ENCODE measurements around the gene CFAP45. TPM values are rescaled to one million over a fixed set of nuclear protein-coding genes. Genes with fewer than 3 reads are reported as not detected.

The CFAP45 gene
- total RNA-seq, 2 donors from 2014 or later = 0.95 to 2.1 TPM

DNA sequence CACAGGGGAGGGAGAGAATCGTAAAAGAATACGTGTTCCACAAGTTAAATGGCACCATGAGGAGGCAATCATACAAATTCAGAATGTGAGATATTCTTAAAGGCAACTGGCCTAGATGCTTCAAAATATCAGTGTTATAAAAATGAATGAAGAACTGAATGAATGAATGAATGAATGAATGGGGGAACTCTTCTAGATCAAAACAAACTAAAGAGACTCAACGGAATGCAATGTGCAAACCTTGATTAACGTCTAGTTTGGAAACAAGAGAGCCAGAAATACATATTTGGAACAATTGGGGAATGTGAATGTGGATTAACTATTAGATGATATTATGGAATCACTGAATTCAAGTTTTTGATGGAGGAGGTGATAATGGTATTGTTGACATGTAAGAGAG lies 16.8 kb downstream of the CFAP45 start:
- H3K9me3 ChIP-seq = no peaks in the 10 kb centered on the region
- TF ChIP-seq, protein P1, sequence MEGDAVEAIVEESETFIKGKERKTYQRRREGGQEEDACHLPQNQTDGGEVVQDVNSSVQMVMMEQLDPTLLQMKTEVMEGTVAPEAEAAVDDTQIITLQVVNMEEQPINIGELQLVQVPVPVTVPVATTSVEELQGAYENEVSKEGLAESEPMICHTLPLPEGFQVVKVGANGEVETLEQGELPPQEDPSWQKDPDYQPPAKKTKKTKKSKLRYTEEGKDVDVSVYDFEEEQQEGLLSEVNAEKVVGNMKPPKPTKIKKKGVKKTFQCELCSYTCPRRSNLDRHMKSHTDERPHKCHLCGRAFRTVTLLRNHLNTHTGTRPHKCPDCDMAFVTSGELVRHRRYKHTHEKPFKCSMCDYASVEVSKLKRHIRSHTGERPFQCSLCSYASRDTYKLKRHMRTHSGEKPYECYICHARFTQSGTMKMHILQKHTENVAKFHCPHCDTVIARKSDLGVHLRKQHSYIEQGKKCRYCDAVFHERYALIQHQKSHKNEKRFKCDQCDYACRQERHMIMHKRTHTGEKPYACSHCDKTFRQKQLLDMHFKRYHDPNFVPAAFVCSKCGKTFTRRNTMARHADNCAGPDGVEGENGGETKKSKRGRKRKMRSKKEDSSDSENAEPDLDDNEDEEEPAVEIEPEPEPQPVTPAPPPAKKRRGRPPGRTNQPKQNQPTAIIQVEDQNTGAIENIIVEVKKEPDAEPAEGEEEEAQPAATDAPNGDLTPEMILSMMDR (IDR thresholded peaks at IDR 0.05) = no peak
- ATAC-seq (ENCODE audit: insufficient number of reproducible peaks, low FRiP score, low read depth) = no peak
- H3K27ac ChIP-seq = no peak overlapping the region
- H3K4me1 ChIP-seq (ENCODE audit: control insufficient read depth in 1 of 2, low read depth in 2 of 2) = no peaks in the 10 kb centered on the region
- no peaks in the 10 kb centered on the region for H3K27me3 ChIP-seq (replicated peaks; ENCODE audit: insufficient read depth)
- no peak overlapping the region for H3K4me3 ChIP-seq
- no peaks in the 10 kb centered on the region for H3K36me3 ChIP-seq
- DNase-seq (ENCODE audit: low spot score) = no peak

DNA sequence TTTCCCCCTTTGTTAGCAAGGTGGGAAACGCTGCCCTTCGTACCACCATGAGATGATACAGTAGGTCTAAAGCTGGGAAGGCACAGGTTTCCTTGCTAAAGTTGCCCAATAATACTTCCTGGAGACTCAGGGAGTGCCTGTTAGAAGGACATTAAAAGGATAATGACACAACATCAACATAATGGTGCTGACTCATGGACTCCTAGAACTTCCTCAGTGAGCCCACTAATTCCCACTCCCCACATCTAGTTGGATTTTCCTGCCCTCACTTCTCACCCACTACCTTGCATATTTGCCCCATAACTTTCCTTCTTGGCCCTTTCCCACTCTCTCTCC lies 17.5 kb downstream of the CFAP45 start:
- no peaks in the 10 kb centered on the region for H3K27me3 ChIP-seq (replicated peaks; ENCODE audit: insufficient read depth)
- ATAC-seq (ENCODE audit: insufficient number of reproducible peaks, low FRiP score, low read depth) (no peak), DNase-seq (ENCODE audit: low spot score) (no peak)
- TF ChIP-seq, protein P1 (IDR thresholded peaks at IDR 0.05) = no peak
- no peaks in the 10 kb centered on the region for H3K9me3 ChIP-seq
- no peak overlapping the region for H3K4me3 ChIP-seq
- no peak overlapping the region for H3K27ac ChIP-seq
- H3K36me3 ChIP-seq = no peaks in the 10 kb centered on the region
- H3K4me1 ChIP-seq (ENCODE audit: control insufficient read depth in 1 of 2, low read depth in 2 of 2) = no peaks in the 10 kb centered on the region

DNA sequence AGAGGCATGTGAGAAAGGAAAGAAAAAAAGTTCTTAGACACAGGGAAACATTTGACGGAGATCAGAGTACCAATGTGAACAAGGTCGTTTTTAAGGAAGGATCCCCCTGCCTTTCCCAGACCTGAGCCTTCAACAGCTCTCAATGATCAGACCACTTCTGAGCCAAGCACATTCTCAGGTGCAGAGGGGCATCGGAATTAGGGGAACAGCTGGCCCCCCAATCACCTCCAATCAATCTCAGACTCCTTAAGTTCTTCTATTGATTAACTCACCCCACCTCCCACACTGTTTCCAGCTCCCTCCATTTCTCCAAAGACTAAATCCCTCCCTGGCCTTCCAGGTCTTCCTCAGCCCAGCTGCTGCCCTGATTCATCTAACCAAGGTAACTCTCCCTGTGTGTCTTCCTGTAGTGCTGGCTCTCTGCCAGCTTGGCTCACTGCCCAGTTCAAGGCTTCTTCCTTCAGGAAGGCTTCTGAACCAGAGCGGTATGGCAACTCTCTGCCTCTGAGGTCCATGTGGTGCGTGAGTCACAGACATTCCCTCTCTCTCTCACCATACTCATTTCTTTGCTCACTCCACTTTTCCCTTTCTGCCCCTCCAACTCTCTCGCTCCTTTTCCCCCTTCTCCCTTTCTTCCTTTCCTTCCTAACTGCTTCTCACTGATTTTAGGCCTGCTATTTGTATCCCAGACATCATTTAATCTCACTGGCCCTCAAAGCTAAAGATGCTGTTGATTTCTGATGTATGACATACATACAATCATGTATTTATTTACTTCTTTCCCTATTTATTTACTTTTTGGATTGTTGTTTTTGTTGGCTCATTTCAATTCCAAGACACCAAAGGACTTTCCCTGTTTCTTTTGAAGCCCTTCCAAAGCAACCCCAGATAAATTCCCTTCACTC lies 18.1 kb downstream of the CFAP45 start:
- TF ChIP-seq, protein P1 (IDR thresholded peaks at IDR 0.05) = no peak
- H3K9me3 ChIP-seq = no peaks in the 10 kb centered on the region
- DNase-seq (ENCODE audit: low spot score) = no peak
- H3K27me3 ChIP-seq (replicated peaks; ENCODE audit: insufficient read depth) = no peaks in the 10 kb centered on the region
- no peak overlapping the region for H3K4me3 ChIP-seq
- no peak for ATAC-seq (ENCODE audit: insufficient number of reproducible peaks, low FRiP score, low read depth)
- H3K27ac ChIP-seq = no peak overlapping the region
- H3K36me3 ChIP-seq = no peaks in the 10 kb centered on the region
- no peaks in the 10 kb centered on the region for H3K4me1 ChIP-seq (ENCODE audit: control insufficient read depth in 1 of 2, low read depth in 2 of 2)

DNA sequence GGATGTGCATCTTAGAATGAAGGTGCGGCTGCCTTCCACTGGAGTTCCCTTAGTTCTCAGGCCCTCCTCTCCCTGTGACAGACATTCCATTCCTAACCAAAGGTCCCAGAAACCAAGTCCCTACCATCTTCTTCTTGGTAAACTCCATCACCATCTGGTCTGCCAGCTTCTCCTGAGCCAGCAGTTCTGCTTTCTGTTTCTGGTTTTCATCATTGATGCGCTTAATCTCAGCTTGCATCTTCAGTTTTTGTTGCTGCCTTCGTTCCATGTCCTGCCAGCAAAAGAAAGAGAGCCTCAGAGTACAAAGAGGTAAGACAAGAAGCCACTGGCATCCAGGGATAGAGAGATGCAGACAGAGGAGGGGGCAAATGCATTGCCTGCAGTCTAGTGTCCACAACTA lies 19.5 kb downstream of the CFAP45 start:
- Histone ChIP-seq H3K4me3 (no peak overlapping the region), H3K4me1 (ENCODE audit: control insufficient read depth in 1 of 2, low read depth in 2 of 2) (no peaks in the 10 kb centered on the region), H3K9me3 (no peaks in the 10 kb centered on the region), H3K27ac (no peak overlapping the region), H3K36me3 (no peaks in the 10 kb centered on the region), H3K27me3 (replicated peaks; ENCODE audit: insufficient read depth) (no peaks in the 10 kb centered on the region)
- DNase-seq (ENCODE audit: low spot score) = no peak
- TF ChIP-seq, protein P1 (IDR thresholded peaks at IDR 0.05) = no peak
- ATAC-seq (ENCODE audit: insufficient number of reproducible peaks, low FRiP score, low read depth) = no peak

DNA sequence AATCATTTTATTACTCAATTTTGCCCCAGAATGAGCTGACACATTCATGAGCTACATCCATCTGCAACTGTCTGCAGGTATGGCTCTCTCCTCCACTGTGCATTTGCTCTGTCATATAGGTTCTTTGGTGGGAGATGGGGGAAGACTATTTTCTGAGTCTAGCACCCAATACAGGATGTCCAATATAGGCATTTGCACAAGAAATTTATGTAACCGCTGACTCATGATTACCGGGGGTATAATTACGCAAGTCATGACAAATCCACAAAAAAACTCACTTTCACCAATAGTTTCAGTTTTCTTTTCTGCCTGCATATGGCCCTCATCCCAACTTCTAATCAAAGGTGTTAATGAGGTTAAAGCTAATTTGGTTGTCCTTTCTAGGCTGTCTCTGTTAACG lies 20.0 kb downstream of the CFAP45 start:
- Histone ChIP-seq H3K9me3 (no peaks in the 10 kb centered on the region), H3K4me1 (ENCODE audit: control insufficient read depth in 1 of 2, low read depth in 2 of 2) (no peaks in the 10 kb centered on the region), H3K27ac (no peak overlapping the region), H3K36me3 (no peaks in the 10 kb centered on the region), H3K27me3 (replicated peaks; ENCODE audit: insufficient read depth) (no peaks in the 10 kb centered on the region), H3K4me3 (no peak overlapping the region)
- no peak for ATAC-seq (ENCODE audit: insufficient number of reproducible peaks, low FRiP score, low read depth)
- DNase-seq (ENCODE audit: low spot score) = no peak
- TF ChIP-seq, protein P1 (IDR thresholded peaks at IDR 0.05) = no peak
